HL-60 (cell line): ENCODE data around the gene TMEM247.

Experiments used
- DNase-seq, 2 experiments: peaks; one replicate each; pipeline ENCODE4 v3.0.0-alpha.2; 2010 to 2020; ENCODE audit warnings: low read depth in 1 of 2, low spot score in 1 of 2
- H3K27ac ChIP-seq: fragments of 250-450 bp; sonication (Bioruptor Pico); replicated peaks from 2 replicates; pipeline ENCODE4 v1.5.1; 2020; ENCODE audit warnings: mild to moderate bottlenecking, moderate library complexity
- H3K27me3 ChIP-seq: fragments of 250-450 bp; sonication (Bioruptor Pico); 2 replicates; pipeline ENCODE4 v1.5.1; 2021; ENCODE audit warnings: mild to moderate bottlenecking, moderate library complexity; ENCODE audit not compliant: insufficient read depth, poor library complexity, severe bottlenecking
- H3K4me3 ChIP-seq: replicated peaks from 2 replicates; pipeline ENCODE4 v1.5.1; 2011; ENCODE audit warnings: mild to moderate bottlenecking, control low read depth, low read length; ENCODE audit not compliant: insufficient read depth
- GABPA ChIP-seq: IDR thresholded peaks from 2 replicates; pipeline ENCODE4 v1.6.1; 2012; ENCODE audit warnings: low read depth
- POLR2AphosphoS5 ChIP-seq: IDR thresholded peaks from 2 replicates; pipeline ENCODE4 v1.6.1; 2012; ENCODE audit warnings: low read depth
- SPI1 ChIP-seq: IDR thresholded peaks from 2 replicates; pipeline ENCODE4 v1.6.1; 2012; ENCODE audit warnings: low read depth, mild to moderate bottlenecking, borderline replicate concordance
- TF ChIP-seq, protein P1 (sequence below): IDR thresholded peaks from one replicate; pipeline ENCODE4 v1.5.1; 2011; ENCODE audit warnings: low read length, control low read depth, inconsistent platforms; ENCODE audit not compliant: insufficient read depth
- TF ChIP-seq, protein P2 (sequence below): IDR thresholded peaks from 2 replicates; pipeline ENCODE4 v1.6.1; 2012; ENCODE audit warnings: low read depth; ENCODE audit not compliant: insufficient replicate concordance

TMEM247 gene

DNA sequence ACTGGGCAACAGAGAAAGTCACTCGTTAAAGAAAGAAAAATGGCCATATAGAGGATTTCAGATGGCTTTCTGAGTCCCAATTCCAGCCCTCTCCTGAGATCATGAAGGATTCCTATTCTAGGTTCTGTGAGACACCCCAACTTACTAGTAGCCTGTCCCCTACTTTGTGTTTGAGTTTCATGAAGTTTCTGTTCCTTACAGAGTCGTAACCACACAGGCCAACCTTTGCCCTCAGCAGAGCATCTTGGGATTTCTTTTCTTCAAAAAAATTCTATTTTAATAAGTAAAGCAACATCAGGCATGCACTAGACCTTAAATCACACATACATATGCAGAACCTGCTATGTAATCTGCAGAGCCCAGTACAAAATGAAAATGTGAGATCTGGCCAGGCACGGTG is 30.4 kb downstream of the TMEM247 start:
- TF ChIP-seq GABPA (no peak), POLR2AphosphoS5 (no peak), SPI1 (no peak)
- TF ChIP-seq, protein P1, sequence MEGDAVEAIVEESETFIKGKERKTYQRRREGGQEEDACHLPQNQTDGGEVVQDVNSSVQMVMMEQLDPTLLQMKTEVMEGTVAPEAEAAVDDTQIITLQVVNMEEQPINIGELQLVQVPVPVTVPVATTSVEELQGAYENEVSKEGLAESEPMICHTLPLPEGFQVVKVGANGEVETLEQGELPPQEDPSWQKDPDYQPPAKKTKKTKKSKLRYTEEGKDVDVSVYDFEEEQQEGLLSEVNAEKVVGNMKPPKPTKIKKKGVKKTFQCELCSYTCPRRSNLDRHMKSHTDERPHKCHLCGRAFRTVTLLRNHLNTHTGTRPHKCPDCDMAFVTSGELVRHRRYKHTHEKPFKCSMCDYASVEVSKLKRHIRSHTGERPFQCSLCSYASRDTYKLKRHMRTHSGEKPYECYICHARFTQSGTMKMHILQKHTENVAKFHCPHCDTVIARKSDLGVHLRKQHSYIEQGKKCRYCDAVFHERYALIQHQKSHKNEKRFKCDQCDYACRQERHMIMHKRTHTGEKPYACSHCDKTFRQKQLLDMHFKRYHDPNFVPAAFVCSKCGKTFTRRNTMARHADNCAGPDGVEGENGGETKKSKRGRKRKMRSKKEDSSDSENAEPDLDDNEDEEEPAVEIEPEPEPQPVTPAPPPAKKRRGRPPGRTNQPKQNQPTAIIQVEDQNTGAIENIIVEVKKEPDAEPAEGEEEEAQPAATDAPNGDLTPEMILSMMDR = no peak
- TF ChIP-seq, protein P2, sequence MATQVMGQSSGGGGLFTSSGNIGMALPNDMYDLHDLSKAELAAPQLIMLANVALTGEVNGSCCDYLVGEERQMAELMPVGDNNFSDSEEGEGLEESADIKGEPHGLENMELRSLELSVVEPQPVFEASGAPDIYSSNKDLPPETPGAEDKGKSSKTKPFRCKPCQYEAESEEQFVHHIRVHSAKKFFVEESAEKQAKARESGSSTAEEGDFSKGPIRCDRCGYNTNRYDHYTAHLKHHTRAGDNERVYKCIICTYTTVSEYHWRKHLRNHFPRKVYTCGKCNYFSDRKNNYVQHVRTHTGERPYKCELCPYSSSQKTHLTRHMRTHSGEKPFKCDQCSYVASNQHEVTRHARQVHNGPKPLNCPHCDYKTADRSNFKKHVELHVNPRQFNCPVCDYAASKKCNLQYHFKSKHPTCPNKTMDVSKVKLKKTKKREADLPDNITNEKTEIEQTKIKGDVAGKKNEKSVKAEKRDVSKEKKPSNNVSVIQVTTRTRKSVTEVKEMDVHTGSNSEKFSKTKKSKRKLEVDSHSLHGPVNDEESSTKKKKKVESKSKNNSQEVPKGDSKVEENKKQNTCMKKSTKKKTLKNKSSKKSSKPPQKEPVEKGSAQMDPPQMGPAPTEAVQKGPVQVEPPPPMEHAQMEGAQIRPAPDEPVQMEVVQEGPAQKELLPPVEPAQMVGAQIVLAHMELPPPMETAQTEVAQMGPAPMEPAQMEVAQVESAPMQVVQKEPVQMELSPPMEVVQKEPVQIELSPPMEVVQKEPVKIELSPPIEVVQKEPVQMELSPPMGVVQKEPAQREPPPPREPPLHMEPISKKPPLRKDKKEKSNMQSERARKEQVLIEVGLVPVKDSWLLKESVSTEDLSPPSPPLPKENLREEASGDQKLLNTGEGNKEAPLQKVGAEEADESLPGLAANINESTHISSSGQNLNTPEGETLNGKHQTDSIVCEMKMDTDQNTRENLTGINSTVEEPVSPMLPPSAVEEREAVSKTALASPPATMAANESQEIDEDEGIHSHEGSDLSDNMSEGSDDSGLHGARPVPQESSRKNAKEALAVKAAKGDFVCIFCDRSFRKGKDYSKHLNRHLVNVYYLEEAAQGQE = no peak
- H3K4me3 ChIP-seq = no peak overlapping the region
- no peak for DNase-seq
- H3K27me3 ChIP-seq = no peaks in the 10 kb centered on the region
- no peak overlapping the region for H3K27ac ChIP-seq

DNA sequence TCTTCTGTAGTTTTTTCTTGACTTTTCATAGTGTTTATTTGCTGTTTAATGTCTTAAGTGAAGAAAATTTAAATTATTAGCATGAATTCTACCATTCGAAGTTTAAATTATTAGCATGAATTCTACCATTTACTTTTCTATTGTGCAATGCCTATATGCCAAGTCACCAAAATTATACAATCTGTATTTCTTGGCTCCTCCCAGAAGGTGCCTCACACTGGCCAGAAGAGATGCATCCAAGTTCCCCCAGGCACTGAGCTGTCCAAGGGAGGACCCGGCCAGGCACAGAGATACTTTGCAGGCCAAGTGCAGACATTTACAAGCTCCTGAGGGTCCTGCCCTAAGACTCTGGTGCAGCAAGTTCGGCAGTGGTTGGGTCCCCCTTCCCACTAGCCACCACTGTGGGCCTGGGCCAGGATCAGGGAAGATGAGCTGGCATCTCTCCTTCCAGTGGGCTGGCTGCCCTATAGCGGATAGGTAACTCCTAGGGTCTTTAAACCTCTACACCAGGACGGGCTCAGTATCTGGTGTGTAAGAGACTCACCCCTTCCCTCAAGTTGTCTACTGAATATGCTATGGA is 31.3 kb downstream of the TMEM247 start:
- Histone ChIP-seq H3K27me3 (no peaks in the 10 kb centered on the region), H3K4me3 (no peak overlapping the region), H3K27ac (no peak overlapping the region)
- peak in 1 of 2 experiments; percentile 33 for DNase-seq
- TF ChIP-seq POLR2AphosphoS5 (no peak), GABPA (no peak), SPI1 (no peak)
- TF ChIP-seq, protein P1 = no peak
- TF ChIP-seq, protein P2 = no peak

DNA sequence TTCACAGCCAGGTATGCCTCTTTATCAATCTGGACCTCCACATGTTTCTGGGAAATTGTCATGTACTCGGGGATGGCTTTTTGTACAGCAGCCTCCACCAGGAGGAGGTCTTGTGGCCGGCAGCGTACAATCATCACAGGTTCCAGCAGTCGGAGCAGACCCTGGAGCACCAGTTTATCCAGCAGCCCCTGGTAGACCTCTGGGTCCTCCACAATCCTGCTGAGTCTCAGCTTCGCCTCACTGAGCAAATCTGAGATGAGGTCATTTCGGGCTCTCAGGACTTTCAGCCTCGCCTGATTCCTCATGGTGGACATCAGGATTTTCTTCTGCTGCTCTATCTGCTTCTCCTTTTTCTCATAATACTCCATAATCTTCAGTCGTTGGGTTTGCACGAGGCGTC is 32.8 kb downstream of the TMEM247 start:
- DNase-seq = no peak
- H3K4me3 ChIP-seq = no peak overlapping the region
- H3K27me3 ChIP-seq = no peaks in the 10 kb centered on the region
- H3K27ac ChIP-seq = no peak overlapping the region
- TF ChIP-seq SPI1 (no peak), GABPA (no peak), POLR2AphosphoS5 (no peak)
- TF ChIP-seq, protein P1 = no peak
- TF ChIP-seq, protein P2 = no peak
